GM12801 (cell line): ENCODE measurements around the gene MLLT3.

ENCODE experiments used
- CTCF ChIP-seq: IDR thresholded peaks from one replicate; pipeline ENCODE4 v1.5.1; 2011; ENCODE audit warnings: control low read depth; ENCODE audit not compliant: insufficient read length; ENCODE audit errors: extremely low read depth

MLLT3 gene

GRCh38 chr9:20295555-20295954 lies 326.7 kb downstream of the MLLT3 start:
- no peak for TF ChIP-seq CTCF

- TF ChIP-seq CTCF = no peak
Measured at GRCh38 chr9:20294046-20294750, 328.1 kb downstream of the MLLT3 start.

- no peak for TF ChIP-seq CTCF
Measured at GRCh38 chr9:20292002-20292401, 330.3 kb downstream of the MLLT3 start.
